ENCODE results near the gene YY1.

DNA sequence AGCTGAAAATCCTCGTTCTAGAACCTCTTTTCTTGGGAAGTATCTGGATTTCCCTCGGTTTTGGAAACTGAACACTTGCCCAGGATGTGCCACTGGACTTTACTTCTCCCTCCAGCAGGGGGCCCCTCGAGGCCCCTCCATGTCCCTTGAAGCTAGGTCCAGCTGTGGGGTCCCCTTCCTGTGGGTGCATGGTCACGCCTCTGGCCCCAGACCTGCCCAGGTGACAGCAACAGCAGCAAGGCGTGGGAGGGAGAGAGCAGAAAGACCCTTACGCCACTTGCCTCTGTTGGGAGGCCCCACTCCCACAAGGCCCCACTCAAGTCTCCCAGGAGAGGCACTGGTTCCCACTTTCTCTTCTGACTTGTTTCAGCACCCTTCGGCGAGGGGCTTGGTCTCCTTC is 64.2 kb downstream of the YY1 start:
- TF ChIP-seq CTCF (IDR thresholded peaks at IDR 0.05) = peak in 2 of 6 experiments; percentile 40 to 49
- TF ChIP-seq POLR2A (IDR thresholded peaks at IDR 0.05) = no peak

All from thyroid gland (tissue), 4 donors.